Effector CD4-positive, alpha-beta T cell (primary cell): ENCODE data around the gene PTPRB.
"Not testable (repeated sequence)": the region's sequence is repeated elsewhere in the genome, so short reads cannot be mapped to it uniquely, and the experiment has no call there.

Source experiments
- DNase-seq: peaks from one replicate; pipeline ENCODE4 v3.0.0-alpha.2; 2020

Gene PTPRB

GRCh38 chr12:70535896-70536374 lies 101.3 kb downstream of the PTPRB start:
- DNase-seq, result no peak

- no peak for DNase-seq
Measured at GRCh38 chr12:70534466-70534865, 102.8 kb downstream of the PTPRB start.

DNA sequence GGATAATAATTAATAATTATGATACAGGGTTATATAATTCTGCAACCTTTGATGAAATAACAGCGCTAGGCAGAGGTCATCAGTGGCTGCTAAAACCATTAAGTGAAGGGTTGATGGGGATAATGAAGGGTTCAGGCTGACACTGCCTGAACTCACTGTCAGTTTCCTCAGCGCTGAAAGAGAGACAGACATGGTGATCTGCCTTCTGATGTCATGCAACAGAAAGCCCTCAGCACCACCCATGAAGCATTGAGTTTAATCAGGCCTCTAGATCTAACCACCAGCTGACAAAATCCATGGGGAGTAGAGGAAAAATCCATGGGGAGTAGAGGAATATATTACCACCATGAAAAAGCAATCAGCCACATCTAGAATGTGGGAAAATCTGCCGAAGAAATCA lies 107.6 kb downstream of the PTPRB start:
- DNase-seq, result no peak

GRCh38 chr12:70520847-70521246 lies 116.4 kb downstream of the PTPRB start:
- DNase-seq, result no peak

GRCh38 chr12:70513426-70513825 lies 123.8 kb downstream of the PTPRB start:
- no peak for DNase-seq

DNA sequence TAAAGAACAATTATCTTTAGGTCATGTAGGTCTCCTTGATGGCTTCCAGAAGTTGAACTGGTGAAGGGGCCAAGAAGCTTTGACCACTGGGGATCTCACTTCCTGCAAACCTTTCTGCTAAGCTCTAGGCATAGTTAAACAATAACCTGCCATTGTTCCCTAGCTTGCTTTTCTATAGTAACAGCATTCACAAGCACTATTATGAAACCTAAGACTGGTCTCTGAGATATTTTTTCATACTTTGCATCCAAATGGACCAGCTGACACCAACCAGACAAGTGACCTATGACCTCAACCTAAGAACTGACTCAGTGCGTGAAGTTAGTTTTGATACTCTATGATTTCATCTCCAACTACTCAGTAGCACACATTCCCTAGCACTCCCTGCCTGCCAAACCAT lies 129.1 kb downstream of the PTPRB start:
- DNase-seq, result no peak

GRCh38 chr12:70507442-70507841 lies 129.8 kb downstream of the PTPRB start:
- DNase-seq, result no peak

DNA sequence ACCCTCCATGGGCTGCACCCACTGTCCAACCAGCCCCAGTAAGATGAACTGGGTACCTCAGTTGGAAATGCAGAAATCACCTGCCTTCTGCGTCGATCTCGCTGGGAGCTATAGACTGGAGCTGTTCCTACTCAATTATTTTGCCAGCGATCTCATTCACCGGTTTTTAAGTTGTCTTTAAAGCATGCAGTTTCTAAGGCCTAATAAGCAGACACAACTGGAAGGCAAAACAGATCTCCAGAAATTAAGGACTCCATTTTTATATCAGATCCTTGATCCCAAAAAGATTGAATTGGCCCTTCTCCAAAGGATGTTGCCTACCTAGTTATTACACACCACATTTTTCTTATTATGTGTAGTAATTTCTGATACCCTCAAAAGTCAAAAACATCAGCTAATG lies 139.7 kb downstream of the PTPRB start:
- DNase-seq, result no peak

GRCh38 chr12:70492904-70493303 lies 144.3 kb downstream of the PTPRB start:
- not testable (repeated sequence) for DNase-seq

DNA sequence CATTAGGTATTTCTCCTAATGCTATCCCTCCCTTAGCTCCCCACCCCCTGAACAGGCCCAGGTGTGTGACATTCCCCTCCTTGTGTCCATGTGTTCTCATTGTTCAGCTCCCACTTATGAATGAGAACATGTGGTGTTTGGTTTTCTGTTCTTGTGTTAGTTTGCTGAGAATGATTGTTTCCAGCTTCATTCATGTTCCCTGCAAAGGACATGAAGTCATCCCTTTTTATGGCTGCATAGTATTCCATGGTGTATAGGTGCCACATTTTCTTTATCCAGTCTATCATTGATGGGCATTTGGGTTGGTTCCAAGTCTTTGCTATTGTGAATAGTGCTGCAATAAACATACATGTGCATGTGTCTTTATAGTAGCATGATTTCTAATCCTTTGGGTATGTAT lies 146.3 kb downstream of the PTPRB start:
- not testable (repeated sequence) for DNase-seq

DNA sequence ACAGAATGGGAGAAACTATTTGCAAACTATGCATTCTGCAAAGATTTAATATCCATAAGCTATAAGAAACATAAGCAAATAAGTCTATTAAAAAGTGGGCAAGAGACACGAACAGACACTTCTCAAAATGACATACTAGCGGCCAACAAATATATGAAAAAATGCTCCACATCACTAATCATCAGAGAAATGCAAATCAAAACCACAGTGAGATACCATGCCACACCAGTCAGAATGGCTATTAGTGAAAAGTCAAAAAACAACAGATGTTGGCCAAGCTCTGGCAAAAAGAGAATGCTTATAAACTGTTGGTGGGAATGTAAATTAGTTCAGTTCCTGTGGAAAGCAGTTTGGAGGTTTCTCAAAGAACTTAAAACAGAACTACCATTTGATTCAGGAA lies 149.8 kb downstream of the PTPRB start:
- no peak for DNase-seq

DNA sequence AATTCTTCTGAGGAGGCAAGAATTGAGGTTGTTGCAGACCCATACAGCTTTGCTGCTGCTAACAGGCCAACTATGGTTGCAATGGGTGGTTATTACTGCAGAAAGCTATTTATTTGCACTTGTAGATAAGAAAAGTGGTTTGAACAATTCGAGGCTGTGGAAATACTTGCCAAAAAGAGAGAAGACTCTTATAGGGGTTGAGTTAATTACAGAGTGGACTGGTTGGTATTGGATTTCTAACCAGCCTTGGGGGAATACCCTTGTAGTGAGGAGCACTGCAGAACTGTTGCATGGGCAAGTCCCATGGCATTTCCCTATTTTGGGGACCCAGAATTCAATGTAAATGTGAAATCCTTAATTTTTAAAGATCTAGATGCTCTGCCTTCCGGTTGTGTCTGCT lies 150.6 kb downstream of the PTPRB start:
- DNase-seq, result no peak

- no peak for DNase-seq
Measured at GRCh38 chr12:70485704-70486103, 151.5 kb downstream of the PTPRB start.

DNA sequence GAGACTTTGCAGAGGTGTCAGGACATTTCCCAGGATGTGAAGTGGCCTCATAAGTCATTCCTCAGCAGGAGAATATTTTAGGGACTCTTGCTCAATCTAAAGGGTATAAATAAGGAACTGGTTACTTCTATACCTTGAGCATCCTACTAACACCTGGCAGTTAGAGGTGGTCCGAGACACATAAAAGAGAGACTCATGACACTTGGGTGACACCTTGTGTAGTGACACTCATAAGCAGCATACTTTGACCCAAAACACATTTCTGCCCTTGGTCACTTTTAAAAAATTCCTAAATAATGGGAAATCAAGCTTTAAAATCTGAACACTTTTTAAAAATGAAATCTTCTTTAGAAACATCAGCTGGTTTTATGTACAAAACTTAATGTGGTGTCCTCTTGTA lies 152.8 kb downstream of the PTPRB start:
- DNase-seq, result no peak

GRCh38 chr12:70482764-70483163 lies 154.5 kb downstream of the PTPRB start:
- DNase-seq, result no peak

- DNase-seq, result no peak
Measured at GRCh38 chr12:70469221-70469820, 167.9 kb downstream of the PTPRB start.

DNA sequence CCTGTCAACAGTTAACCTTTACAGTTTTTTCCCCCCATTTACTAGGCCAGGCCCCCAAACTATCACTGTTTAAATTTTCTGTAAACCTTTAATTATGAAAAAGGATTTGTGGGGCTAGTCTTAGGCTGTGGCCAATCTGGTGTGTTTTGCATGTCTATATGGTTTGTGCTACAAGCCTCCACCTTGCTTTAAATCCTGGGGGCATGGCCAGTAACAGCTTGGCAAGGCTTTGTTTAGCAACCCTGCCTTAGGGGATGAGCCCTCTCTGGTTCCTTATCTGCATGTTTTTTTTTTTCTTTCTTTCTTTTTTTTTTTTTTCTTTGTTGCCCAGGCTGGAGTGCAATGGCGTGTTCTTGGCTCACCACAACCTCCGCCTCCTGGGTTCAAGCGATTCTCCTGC lies 168.5 kb downstream of the PTPRB start:
- DNase-seq, result no peak

DNA sequence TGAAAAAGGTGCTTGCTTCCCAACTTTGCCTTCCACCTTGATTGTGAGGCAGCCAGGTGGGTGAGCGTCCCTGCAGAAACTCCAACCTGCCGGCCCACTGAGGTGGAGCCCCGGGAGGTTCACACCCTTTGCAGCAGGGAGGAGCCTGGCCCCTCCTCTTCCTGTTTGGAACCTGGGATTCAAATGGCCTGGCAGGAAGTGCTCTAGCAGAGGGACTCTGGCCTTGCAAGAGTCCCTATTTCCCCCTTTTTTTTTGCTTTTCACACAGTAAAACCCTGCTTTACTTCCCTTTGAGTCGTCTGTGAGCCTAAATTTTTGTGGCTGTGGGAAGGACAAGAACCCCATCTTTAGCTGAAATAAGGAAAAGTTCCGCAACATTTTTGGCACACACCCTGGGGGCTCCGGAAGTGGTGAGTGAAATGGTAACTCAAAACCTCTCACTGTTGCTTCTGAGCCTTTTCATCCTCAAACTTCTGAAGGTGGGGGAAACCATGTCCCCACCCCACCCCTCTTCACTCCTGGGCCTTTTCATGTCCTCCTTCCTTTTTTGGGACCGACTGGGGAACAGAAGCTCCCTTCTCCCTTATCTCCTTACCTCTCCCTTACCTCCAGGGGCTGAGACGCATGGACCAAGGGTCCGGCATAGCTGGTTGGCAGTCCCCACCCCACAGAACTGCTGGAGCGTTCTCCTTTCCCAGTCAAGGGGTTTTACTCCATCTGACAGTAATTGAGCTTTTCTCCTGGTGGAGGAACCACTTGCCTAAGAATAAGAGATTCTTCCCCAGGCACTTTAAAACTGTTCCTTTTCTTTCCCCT lies 169.1 kb downstream of the PTPRB start:
- DNase-seq, result no peak

- DNase-seq, result no peak
Measured at GRCh38 chr12:70467476-70467875, 169.8 kb downstream of the PTPRB start.

- DNase-seq, result no peak
Measured at GRCh38 chr12:70466753-70467152, 170.5 kb downstream of the PTPRB start.
